ENCODE results near the gene TMEM238L. TPM values are rescaled to one million over a fixed set of nuclear protein-coding genes. Genes with fewer than 3 reads are reported as not detected.

The TMEM238L gene
- total RNA-seq, 1 donor, result not detected

- no peak for TF ChIP-seq CTCF (IDR thresholded peaks at IDR 0.05; ENCODE audit: insufficient read depth, low read length)
- H3K4me3 ChIP-seq (ENCODE audit: low read depth, low read length), result no peak overlapping the region
- DNase-seq (ENCODE audit: low read depth), result no peak
These were observed 32.8 kb downstream of the TMEM238L start for GRCh38 chr17:10771148-10771547.

- DNase-seq (ENCODE audit: low read depth), result no peak
- no peak for TF ChIP-seq CTCF (IDR thresholded peaks at IDR 0.05; ENCODE audit: insufficient read depth, low read length)
- no peak overlapping the region for H3K4me3 ChIP-seq (ENCODE audit: low read depth, low read length)
These were observed 34.1 kb downstream of the TMEM238L start for GRCh38 chr17:10769840-10770239.

GRCh38 chr17:10768750-10769251, 35.1 kb downstream of the TMEM238L start:
- peak; percentile 41 for DNase-seq (ENCODE audit: low read depth)
- H3K4me3 ChIP-seq (ENCODE audit: low read depth, low read length), result no peak overlapping the region
- no peak for TF ChIP-seq CTCF (IDR thresholded peaks at IDR 0.05; ENCODE audit: insufficient read depth, low read length)

GRCh38 chr17:10767232-10767631, 36.7 kb downstream of the TMEM238L start:
- no peak overlapping the region for H3K4me3 ChIP-seq (ENCODE audit: low read depth, low read length)
- no peak for DNase-seq (ENCODE audit: low read depth)
- no peak for TF ChIP-seq CTCF (IDR thresholded peaks at IDR 0.05; ENCODE audit: insufficient read depth, low read length)

GRCh38 chr17:10762037-10762436, 41.9 kb downstream of the TMEM238L start:
- no peak for DNase-seq (ENCODE audit: low read depth)
- TF ChIP-seq CTCF (IDR thresholded peaks at IDR 0.05; ENCODE audit: insufficient read depth, low read length), result no peak
- H3K4me3 ChIP-seq (ENCODE audit: low read depth, low read length), result no peak overlapping the region

GRCh38 chr17:10761281-10761680, 42.6 kb downstream of the TMEM238L start:
- no peak overlapping the region for H3K4me3 ChIP-seq (ENCODE audit: low read depth, low read length)
- DNase-seq (ENCODE audit: low read depth), result no peak
- TF ChIP-seq CTCF (IDR thresholded peaks at IDR 0.05; ENCODE audit: insufficient read depth, low read length), result no peak

GRCh38 chr17:10758062-10758461, 45.8 kb downstream of the TMEM238L start:
- DNase-seq (ENCODE audit: low read depth), result no peak
- H3K4me3 ChIP-seq (ENCODE audit: low read depth, low read length), result no peak overlapping the region
- no peak for TF ChIP-seq CTCF (IDR thresholded peaks at IDR 0.05; ENCODE audit: insufficient read depth, low read length)

Data from fibroblast of the aortic adventitia (primary cell).